Sigmoid colon (tissue), 7 donors: Measurements from ENCODE around the gene PRKD2. TPM values are rescaled to one million over a fixed set of nuclear protein-coding genes. Genes with fewer than 3 reads are reported as not detected.

Experiments used
- DNase-seq: peaks from one replicate; pipeline ENCODE4 v3.0.0-alpha.2; 2019
- H3K27ac ChIP-seq, 4 donors: fragments of 200-600 bp; sonication (generic); one replicate each; pipeline ENCODE4 v1.5.1; 2016 to 2019; ENCODE audit warnings: mild to moderate bottlenecking in 1 of 4
- H3K27me3 ChIP-seq, 3 donors: fragments of 200-600 bp; sonication (generic); one replicate each; pipeline ENCODE4 v1.5.1; 2019; ENCODE audit warnings: mild to moderate bottlenecking in 1 of 3
- H3K36me3 ChIP-seq, 4 donors: fragments of 200-600 bp; sonication (generic); one replicate each; pipeline ENCODE4 v1.5.1; 2016 to 2019
- H3K4me1 ChIP-seq, 4 donors: fragments of 200-600 bp; sonication (generic); one replicate each; pipeline ENCODE4 v1.5.1; 2017 to 2019
- H3K4me3 ChIP-seq, 4 donors: fragments of 200-600 bp; sonication (generic); one replicate each; pipeline ENCODE4 v1.5.1; 2017 to 2019; ENCODE audit warnings: mild to moderate bottlenecking in 2 of 4, moderate library complexity in 1 of 4
- H3K9me3 ChIP-seq, 4 donors: fragments of 200-600 bp in 3 of 4; sonication (generic) in 3 of 4; one replicate each; pipeline versions ENCODE4 v1.5.1 to v1.6.1; 2013 to 2019
- EP300 ChIP-seq, 4 donors: sonication (generic); formaldehyde crosslinking; IDR thresholded peaks; one replicate each; pipeline ENCODE4 v1.6.1; 2017; ENCODE audit warnings: antibody characterized with exemption in 4 of 4
- POLR2A ChIP-seq, 2 donors: fragments of 450-650 bp; IDR thresholded peaks; one replicate each; pipeline ENCODE4 v1.6.1; 2016; ENCODE audit warnings: antibody characterized with exemption in 2 of 2, mild to moderate bottlenecking in 2 of 2, moderate library complexity in 2 of 2
- POLR2AphosphoS5 ChIP-seq, 4 donors: sonication (generic); formaldehyde crosslinking; IDR thresholded peaks; one replicate each; pipeline ENCODE4 v1.6.1; 2017; ENCODE audit warnings: antibody characterized with exemption in 4 of 4
- WGBS, 2 donors: extraction: QIAGEN DNeasy Blood & Tissue Kit; methylation state at CpG; one replicate each; pipeline ENCODE4 v1.1.7; 2013; 5-methylcytosine and 5-hydroxymethylcytosine counted together
- intact Hi-C: fragments of 100-400 bp; cut with DNase I; formaldehyde crosslinking; loops from one replicate; pipeline ENCODE4 v1.15.1; 2023
- polyA plus RNA-seq, 3 donors: library from polyadenylated mRNA; stranded (reverse); fragments of 200-250 nt; gene quantifications; one replicate each; pipeline ENCODE4 v1.2.3, GENCODE V29; 2013
- total RNA-seq, 4 donors: library from RNA; depleted of rRNA; stranded (reverse); fragments of >200 nt; gene quantifications; one replicate each; pipeline ENCODE4 v1.1.0, GENCODE V29; 2016
- TF ChIP-seq, protein P1 (sequence below), 4 experiments: fragments of 450-650 bp in 3 of 4; fragments of 200-600 bp in 1 of 4; IDR thresholded peaks; one replicate each; pipeline ENCODE4 v1.5.1; 2016 to 2019; ENCODE audit warnings: antibody characterized with exemption in 4 of 4, mild to moderate bottlenecking in 3 of 4, moderate library complexity in 2 of 4
- donor health status: healthy with polysubstance abuse.
- donor health status: Bipolar disorder and iron deficiency.
- donor health status: healthy.

Gene PRKD2
- total and polyA plus RNA-seq, 7 donors, result 14.7 to 51.7 (median 18.6) TPM

DNA sequence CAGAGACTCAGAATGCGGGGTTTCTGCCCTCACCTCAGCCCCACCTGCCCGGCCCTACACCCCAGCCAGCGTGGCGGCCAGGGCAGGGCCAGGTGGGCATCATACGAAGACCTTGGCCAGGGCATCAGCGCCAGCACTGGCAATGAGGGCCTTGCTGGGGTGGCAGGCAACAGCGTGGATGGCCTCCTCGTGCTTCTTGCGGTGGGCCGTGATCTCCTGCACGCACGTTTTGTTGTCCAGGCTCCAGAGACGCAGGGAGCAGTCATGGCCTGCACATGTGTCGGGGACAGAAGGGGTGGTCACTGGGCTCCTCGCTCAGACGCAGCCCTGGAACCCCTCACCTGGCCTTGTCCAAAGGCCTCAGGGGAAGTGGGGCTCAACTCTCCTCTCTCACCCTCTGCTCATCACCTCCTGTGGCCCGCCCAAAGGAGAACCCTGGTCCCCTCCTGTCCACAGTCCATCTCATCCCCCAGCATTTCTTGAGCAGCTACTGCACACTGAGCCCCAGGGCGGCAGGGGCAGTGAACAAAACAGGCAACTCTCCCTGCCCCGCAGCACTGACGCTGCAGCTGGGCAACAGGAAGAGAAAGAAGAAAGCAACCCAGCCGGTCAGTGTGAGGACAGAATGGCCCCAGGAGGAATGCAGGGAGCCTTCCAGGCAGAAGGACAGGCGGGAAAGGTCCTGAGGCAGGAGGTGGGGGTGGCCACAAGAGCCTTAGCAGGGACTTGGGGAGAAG is 3.8 kb upstream of the PRKD2 start:
- 93 to 95% methylated on average over 22 of the region's 22 CpGs for WGBS, 2 donors
- H3K4me1 ChIP-seq, result peaks cover 0 to 23% (median 14%) of the 10 kb centered on the region in 4 donors
- TF ChIP-seq POLR2A (IDR thresholded peaks at IDR 0.05) (no peak), EP300 (IDR thresholded peaks at IDR 0.05) (no peak), POLR2AphosphoS5 (IDR thresholded peaks at IDR 0.05) (no peak)
- TF ChIP-seq, protein P1, sequence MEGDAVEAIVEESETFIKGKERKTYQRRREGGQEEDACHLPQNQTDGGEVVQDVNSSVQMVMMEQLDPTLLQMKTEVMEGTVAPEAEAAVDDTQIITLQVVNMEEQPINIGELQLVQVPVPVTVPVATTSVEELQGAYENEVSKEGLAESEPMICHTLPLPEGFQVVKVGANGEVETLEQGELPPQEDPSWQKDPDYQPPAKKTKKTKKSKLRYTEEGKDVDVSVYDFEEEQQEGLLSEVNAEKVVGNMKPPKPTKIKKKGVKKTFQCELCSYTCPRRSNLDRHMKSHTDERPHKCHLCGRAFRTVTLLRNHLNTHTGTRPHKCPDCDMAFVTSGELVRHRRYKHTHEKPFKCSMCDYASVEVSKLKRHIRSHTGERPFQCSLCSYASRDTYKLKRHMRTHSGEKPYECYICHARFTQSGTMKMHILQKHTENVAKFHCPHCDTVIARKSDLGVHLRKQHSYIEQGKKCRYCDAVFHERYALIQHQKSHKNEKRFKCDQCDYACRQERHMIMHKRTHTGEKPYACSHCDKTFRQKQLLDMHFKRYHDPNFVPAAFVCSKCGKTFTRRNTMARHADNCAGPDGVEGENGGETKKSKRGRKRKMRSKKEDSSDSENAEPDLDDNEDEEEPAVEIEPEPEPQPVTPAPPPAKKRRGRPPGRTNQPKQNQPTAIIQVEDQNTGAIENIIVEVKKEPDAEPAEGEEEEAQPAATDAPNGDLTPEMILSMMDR (IDR thresholded peaks at IDR 0.05), result no peak
- intact Hi-C loops, result no loop called here
- no peak overlapping the region for H3K4me3 ChIP-seq
- H3K27me3 ChIP-seq, result no peaks in the 10 kb centered on the region
- no peak overlapping the region for H3K27ac ChIP-seq
- H3K9me3 ChIP-seq, result no peaks in the 10 kb centered on the region
- peak; percentile 63 for DNase-seq
- H3K36me3 ChIP-seq, result peaks cover 26 to 57% (median 53%) of the 10 kb centered on the region in 4 donors

DNA sequence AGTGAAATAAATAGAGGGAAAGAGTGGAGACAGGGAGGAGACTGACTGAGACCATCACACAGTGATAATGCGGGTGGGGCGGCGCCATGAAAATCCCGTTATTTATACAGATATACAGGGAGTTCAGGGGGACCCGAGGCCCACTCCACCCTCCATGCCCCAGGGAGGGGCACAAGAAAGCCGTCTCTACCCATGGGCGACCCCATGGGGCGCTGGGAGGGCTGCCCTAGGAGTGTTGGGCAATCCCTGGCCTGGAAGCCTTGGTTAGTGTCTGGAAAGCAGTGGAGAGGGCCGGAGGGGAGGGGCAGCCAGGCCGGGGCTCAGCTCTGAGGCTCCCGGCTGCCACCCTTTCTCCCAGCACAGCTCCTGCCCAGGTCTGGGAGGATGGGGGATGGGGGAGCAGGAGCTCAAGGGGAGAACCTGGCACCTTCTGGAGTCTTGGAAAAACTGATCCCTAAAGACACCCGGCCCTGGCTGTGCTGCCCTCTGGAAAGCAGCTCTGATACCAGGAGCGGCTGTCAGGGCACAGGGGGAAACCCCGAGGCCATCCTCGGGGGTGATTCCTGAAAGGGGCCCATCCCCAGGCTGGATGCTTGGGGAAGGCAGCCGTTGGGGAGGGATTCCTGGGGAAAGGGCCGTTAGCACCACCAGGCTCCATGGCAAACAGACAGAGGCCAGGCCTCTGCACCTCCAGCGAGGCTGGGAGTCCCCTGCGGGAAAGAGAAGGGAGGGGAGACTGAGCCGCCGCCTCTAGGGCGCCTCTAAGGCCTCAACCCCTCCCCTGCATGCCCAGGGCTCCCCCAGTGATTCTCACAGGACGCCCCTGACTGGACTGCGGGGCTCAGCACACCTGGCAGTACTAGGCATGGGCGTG is 3.0 kb upstream of the PRKD2 start:
- DNase-seq, result peak; percentile 67
- TF ChIP-seq POLR2A (IDR thresholded peaks at IDR 0.05) (no peak), EP300 (IDR thresholded peaks at IDR 0.05) (no peak), POLR2AphosphoS5 (IDR thresholded peaks at IDR 0.05) (no peak)
- TF ChIP-seq, protein P1 (IDR thresholded peaks at IDR 0.05), result no peak
- peak overlapping the region in 1 of 4 donors; percentile 18 for H3K27ac ChIP-seq
- no peak overlapping the region for H3K4me3 ChIP-seq
- no peaks in the 10 kb centered on the region for H3K27me3 ChIP-seq
- intact Hi-C loops, result no loop called here
- 79 to 80% methylated on average over 25 of the region's 25 CpGs for WGBS, 2 donors
- H3K9me3 ChIP-seq, result no peaks in the 10 kb centered on the region
- H3K36me3 ChIP-seq, result peaks cover 18 to 49% (median 45%) of the 10 kb centered on the region in 4 donors
- peaks cover 0 to 31% (median 22%) of the 10 kb centered on the region in 4 donors for H3K4me1 ChIP-seq

DNA sequence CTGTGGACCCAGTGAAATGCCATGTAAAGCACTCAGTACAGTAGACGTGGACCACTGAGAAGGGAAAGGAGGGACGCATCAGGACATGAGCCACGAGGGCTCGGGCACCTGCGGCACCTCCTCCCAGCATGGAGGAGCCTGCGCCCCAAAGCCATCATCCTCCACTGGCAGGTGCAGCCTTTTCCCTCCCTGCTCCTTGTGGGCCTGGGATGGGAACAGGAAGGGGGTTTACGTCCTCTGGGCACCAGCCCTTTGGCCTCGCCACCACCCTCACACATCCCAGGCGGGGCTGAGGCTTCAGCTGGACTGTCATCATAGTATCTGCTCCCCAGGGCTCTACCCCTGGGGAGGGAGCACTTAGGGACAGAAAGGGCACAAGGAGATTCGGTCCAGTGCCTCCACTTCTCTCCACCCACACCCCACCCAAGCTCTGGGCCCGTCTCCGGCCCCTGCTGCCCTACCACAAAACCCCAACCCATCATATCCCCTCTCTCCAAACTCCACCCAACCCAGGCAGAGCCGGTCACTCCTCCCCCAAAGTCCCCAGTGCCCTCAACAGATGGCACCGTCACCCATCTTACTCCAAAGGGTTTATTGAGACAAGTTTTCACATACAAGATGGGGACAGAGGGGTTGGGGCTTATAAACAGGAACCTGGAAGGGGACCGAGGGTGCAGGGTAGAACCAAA is 2.2 kb upstream of the PRKD2 start:
- Histone ChIP-seq H3K9me3 (no peaks in the 10 kb centered on the region), H3K27me3 (no peaks in the 10 kb centered on the region), H3K4me3 (no peak overlapping the region), H3K36me3 (peaks cover 15 to 41% (median 38%) of the 10 kb centered on the region in 4 donors), H3K27ac (peak overlapping the region in 3 of 4 donors; percentile 18 to 89 (median 42)), H3K4me1 (peaks cover 0 to 37% (median 26%) of the 10 kb centered on the region in 4 donors)
- WGBS, 2 donors, result 61 to 80% methylated on average over 15 of the region's 15 CpGs
- TF ChIP-seq EP300 (IDR thresholded peaks at IDR 0.05) (no peak), POLR2A (IDR thresholded peaks at IDR 0.05) (no peak), POLR2AphosphoS5 (IDR thresholded peaks at IDR 0.05) (no peak)
- TF ChIP-seq, protein P1 (IDR thresholded peaks at IDR 0.05), result no peak
- intact Hi-C loops, result no loop called here
- DNase-seq, result no peak

DNA sequence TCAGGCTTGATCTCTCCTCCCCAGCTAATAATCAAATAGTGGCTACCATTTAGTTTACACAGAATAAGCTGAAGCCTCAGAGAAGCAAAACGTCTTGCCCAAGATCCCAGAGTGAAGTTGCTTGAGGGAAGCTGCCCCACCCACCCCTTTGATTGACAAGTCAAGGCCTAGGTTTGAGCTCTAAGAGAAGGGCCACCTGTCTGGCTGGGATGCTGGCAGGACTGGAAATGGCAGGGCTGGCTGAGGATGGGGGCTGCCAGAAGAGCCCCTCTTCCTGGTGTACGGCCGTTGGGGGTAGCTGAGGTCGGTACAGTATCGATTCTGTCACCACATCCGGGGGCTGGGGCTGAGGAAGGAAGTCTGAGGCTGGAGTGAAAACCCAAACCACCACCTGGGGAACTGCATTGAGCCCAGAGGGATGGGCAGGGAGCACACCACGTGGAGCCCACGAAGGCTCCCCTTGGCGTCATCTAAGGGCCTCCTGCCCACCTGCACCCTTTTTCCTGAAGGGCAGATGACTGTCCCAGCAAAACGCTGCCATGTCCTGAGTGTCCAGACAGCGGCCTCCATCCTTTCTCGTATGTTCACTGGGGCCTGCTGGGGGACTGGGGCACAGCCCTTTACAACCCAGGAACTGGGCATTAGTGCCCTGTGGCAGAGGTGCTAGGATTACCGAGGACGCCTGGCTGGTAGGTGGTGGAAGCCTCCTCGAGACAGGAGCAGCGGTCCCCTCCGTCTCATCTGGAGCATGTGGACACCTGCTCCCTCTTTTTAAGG is 1.4 kb upstream of the PRKD2 start:
- intact Hi-C loops, result no loop called here
- H3K27me3 ChIP-seq, result no peaks in the 10 kb centered on the region
- no peak overlapping the region for H3K4me3 ChIP-seq
- TF ChIP-seq POLR2AphosphoS5 (IDR thresholded peaks at IDR 0.05) (no peak), EP300 (IDR thresholded peaks at IDR 0.05) (no peak)
- H3K27ac ChIP-seq, result peak overlapping the region; percentile 84 to 92 (median 90)
- H3K36me3 ChIP-seq, result peaks cover 15 to 36% (median 32%) of the 10 kb centered on the region in 4 donors
- 40 to 65% methylated on average over 17 of the region's 17 CpGs for WGBS, 2 donors
- H3K4me1 ChIP-seq, result peaks cover 0 to 44% (median 26%) of the 10 kb centered on the region in 4 donors
- DNase-seq, result no peak
- no peaks in the 10 kb centered on the region for H3K9me3 ChIP-seq
